Activated CD4-positive, alpha-beta T cell treated with anti-CD3 and anti-CD28 coated beads, Interleukin-2, amount 50 U/mL, for 1 hour (primary cell): ENCODE results near the gene CYP2R1.
A peak's percentile ranks its signal among the peaks of the same experiment; 100 is the strongest.

Source experiments
- DNase-seq: peaks from one replicate; pipeline ENCODE4 v3.0.0-alpha.2; 2020

The CYP2R1 gene, protein sequence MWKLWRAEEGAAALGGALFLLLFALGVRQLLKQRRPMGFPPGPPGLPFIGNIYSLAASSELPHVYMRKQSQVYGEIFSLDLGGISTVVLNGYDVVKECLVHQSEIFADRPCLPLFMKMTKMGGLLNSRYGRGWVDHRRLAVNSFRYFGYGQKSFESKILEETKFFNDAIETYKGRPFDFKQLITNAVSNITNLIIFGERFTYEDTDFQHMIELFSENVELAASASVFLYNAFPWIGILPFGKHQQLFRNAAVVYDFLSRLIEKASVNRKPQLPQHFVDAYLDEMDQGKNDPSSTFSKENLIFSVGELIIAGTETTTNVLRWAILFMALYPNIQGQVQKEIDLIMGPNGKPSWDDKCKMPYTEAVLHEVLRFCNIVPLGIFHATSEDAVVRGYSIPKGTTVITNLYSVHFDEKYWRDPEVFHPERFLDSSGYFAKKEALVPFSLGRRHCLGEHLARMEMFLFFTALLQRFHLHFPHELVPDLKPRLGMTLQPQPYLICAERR

DNA sequence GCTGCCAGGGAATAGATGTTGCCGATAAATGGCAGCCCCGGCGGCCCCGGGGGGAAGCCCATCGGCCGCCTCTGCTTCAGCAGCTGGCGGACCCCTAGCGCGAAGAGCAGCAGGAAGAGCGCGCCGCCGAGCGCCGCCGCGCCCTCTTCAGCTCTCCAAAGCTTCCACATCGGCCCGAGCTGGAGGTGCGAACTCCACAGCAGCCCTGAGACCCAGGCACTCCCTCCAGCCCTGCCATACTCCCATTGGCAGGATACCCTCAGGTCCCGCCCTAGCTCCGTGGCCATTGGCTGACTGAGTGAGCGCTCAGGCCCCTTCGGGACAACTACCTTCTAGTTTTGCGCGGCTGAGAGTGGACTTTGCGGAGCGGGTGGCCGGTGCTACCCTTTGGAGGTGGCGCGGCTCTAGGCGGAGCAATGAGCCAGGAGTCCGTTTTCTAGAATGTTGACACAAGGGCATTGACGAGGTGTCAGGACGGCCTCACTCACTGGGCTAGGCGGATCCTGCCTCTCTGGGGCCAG lies at the start of gene CYP2R1:
Gene CYP2R1, minus strand, starts transcription at position 196 of the 521 bp plus-strand sequence. Its CDS starts 26 bp downstream, at position 170.
- DNase-seq: peak; percentile 88

DNA sequence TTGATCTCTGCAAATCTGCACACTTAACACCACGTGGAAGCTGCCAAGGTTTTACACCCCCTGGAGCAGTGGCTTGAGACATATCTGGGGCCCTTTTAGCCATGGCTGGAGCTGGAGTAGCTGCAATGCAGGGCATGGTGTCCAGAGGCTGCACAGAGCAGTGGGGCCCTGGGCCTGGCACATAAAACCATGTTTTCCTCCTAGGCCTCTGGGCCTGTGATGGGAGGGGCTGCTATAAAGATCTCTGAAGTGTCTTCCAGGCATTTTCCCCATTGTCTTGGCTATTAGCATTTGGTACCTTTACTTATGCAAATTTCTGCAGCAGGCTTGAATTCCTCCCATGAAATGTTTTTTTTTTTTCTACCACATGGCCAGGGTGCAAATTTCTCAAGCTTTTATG lies 46.9 kb upstream of the CYP2R1 start:
- no peak for DNase-seq

DNA sequence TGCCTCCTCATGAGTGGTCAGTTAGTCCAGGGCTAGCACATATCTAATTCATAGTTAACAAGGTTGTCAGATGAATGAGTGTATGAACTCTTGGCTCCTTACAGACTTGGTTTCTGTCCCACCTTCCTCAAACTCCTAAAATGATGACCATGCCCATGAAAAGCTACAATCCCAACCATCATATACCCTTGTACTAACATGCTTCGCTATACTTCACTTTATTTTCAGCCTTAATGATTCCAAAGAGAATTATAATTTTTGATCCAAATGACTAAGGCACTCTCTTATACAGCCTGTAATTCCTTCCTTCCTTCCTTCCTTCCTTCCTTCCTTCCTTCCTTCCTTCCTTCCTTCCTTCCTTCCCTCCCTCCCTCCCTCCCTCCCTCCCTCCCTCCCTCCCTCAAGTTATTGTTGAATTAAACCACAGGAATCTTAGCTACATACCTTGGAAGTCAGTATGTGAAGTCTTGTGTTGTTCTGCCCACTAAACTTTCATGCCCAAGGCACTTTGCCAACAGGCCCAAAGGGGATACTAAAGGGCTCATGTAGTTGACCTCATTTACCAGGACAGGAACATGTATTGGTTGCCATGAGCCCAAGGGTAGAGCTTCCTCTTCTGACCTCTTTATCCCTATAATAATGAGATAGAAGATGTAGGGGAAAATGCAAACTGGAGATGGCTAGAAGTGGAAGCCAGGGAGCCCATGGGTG lies 42.8 kb upstream of the CYP2R1 start:
- no peak for DNase-seq

DNA sequence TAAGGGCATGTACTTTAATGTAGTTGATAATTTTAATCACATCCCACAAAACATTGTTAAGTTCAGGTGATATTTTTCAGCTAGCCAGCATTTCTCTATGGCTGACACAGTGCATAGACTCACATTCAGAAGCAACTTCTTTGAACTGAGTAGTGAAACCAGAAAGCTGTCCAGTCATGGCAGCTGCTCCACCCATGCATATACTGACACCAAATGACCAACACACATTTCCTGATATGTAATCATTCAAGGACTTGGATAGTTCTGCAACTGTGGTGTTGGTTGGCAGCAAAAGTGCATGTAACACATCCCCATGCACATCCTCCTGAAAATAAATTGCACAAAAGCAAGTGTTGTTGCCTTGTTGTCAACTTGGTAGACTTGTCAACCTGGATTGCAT lies 40.4 kb upstream of the CYP2R1 start:
- no peak for DNase-seq

DNA sequence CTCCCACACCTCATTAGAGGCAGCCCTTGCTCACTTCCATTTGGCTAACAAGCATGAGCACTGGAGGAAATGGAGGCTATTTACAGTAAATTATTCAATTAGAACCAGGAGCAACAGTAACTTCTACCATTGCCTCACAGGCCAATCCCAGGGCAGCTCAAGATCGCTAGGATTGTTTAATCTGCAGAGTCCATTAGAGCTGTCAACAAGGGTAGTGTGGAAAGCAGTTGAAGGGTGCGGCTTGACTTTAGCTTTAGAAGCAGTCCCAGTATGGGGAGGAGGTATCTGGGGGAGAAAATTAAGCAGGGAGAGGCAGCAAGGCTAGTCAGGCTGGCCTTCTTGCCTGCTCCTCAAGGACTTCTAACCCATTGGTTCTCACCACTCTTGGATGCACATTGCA lies 38.3 kb upstream of the CYP2R1 start:
- no peak for DNase-seq

DNA sequence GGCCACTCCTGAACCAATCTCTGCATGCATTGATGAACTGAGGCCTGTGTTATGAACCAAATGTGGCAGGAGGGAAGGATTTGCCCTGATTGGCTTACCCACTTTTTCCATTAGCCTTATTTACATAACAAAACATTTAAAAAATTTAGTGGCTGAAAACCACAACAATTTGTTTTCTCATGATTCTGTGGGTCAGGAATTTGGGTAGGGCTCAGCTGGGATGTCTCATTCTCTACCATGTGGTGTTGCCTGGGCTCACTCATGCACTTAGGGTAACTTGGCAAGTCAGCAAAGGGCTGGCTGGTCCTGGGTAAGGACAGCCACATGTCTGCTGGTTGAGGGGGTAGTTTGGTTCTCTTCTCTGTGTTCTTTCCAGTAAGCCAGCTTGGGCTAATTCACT lies 35.1 kb upstream of the CYP2R1 start:
- DNase-seq: no peak

DNA sequence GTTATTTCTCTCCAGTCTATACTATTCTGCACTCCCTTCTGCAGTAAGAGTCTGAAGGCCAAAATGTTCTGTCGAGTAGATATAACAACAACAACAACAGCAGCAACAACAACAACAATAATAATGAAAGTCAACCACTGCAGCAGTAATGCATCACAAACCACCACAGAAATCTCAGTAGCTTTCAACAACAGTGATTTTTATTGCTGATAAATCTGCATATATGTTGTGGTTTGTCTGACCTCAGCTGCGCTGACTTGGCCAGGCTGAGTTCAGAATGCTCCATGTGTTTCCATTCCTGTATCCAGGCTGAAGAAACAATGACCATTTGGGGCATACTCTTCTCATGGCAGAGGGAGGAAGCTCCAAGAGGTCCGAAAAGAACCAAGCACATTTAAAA lies 32.3 kb upstream of the CYP2R1 start:
- DNase-seq: no peak

DNA sequence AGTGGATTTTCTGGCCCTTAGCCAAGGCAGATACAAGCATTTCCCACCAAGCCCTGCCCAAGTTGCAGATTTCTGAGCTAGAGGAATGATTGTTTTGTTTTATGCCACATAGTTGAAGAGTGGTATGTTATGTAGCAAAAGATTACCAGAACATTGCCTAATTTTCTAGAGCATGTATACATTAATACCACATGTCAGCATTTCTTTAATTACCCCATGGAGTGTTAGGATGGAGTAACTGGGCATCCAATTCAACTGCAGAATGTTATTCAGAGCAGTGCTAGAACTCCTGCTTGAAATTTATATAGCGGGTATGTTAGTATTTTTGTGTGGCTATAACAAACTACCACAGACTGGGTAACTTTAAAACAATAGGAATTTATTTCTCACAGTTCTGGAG lies 24.4 kb upstream of the CYP2R1 start:
- DNase-seq: no peak

DNA sequence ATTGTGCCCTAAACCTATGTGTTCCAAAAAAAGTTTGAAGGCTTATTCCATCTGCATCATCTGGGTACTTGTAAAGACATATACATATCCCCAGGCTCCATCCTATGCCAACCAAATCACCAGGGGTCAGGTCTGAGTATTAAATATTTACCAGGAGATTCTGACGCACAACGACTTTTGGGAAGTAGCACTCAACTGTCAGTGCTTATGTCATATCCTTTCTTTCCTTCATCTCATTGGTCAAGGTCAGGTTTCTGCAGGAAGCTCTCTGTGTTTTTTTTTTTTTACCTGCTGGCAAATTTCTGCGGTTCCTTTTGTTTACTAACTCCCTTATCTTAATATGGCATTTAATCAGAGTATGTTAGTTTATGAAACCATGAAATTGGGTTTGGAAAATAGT lies 22.5 kb upstream of the CYP2R1 start:
- no peak for DNase-seq

DNA sequence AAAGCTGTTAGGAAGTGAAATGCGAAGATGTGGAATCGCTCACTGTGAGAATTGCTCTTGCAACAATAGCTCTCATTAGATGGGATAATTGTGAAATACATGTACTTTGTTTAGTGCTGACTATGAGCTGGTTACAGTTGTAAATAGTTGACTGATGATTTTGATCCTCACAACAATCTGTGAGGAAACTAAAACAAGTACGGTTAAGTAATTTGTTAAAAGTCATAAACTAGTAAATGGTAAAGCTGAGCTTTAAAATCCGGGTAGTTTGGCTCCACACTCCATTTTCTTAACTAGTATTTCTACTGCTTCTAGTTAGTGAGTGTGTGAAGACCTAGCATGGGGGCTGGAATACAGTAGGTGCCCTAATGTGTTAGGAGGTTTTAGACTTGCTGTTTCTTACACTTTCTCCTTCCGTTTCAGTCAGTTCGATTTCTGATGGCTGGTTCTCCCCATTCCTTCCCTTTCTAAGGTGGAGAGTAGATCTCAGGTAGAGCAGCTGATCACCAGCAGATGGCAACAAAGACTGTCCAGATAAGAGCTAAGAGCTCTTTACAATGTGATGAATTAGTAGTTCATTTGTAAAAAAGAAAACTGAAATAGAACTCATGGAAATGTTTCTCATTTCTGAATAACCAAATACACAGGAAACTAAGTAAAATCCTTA lies 16.3 kb upstream of the CYP2R1 start:
- no peak for DNase-seq

DNA sequence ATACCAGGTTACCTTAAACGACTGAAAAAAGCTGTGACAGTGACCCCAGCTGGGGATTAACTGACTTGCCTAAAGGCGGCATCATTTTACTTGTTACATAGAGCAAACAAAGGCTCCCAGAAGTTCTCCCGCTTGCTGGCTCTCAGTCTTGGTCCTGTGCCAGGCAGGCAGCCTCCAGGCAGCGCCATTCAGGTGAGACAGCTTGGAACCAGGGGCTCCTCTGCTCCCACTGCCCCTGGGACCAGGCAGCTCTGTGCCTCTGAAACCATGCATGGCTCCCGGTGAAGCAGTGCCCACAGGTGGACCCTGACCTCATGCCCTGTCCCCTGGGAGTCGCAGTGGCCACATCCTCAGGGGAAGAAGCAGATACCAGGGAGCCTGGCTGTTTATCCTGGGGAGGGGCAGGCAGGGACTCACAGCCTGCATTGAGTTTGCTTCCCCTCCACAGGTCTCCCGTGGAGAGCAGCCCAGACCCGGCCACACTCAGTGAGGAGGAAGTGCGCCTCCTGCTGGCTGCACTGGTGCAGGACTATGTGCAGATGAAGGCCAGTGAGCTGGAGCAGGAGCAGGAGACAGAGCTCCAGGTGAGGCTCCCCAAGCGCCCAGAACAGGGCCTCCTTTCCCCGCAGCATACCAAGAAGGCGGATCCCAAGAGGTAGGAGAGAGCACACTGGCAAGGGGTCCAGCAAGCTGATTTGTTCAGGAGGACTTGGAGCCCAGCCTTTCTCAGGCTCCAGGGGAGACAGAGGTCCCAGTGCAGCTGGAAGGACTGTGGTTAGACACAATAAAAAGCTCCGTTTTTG lies 15.6 kb upstream of the CYP2R1 start:
- peak; percentile 88 for DNase-seq

DNA sequence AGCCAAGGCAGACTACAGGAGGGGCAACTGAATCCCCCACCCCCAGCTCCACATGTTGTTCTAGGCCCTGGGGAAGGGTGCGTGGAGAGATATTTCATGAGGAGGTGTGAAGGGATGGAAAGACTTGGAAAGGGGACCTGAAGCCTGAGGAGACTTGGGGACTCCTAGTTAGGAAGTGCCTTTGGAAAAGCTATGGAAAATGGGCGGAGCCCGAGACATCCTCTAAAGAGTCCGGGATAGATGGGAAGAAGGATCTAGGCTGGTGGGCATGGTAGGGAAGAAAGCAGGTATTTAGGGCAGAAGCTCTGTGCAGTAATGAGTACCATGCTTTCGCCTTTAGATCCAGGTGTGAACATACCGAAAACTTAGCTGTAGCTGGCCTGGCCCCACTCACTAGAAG lies 15.0 kb upstream of the CYP2R1 start:
- DNase-seq: no peak

DNA sequence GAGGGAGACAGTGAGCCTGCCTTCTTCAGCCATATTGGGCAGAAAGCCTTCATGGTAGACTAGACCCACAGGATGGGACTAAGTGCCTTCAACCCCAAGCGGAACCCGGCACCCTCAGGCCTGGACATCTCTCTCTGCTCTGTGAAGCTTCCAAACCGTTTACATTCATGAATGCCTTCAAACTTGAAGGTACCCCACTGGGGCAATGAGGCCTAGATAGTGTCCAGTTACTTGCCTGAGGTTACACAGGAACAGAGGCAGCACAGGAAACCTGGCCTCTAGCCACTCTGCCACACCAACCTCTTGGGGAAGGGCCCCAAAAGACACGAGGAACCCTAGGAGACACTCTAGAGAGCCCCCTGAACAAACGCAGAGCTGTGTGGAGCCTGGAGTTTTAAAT lies 14.5 kb upstream of the CYP2R1 start:
- no peak for DNase-seq

DNA sequence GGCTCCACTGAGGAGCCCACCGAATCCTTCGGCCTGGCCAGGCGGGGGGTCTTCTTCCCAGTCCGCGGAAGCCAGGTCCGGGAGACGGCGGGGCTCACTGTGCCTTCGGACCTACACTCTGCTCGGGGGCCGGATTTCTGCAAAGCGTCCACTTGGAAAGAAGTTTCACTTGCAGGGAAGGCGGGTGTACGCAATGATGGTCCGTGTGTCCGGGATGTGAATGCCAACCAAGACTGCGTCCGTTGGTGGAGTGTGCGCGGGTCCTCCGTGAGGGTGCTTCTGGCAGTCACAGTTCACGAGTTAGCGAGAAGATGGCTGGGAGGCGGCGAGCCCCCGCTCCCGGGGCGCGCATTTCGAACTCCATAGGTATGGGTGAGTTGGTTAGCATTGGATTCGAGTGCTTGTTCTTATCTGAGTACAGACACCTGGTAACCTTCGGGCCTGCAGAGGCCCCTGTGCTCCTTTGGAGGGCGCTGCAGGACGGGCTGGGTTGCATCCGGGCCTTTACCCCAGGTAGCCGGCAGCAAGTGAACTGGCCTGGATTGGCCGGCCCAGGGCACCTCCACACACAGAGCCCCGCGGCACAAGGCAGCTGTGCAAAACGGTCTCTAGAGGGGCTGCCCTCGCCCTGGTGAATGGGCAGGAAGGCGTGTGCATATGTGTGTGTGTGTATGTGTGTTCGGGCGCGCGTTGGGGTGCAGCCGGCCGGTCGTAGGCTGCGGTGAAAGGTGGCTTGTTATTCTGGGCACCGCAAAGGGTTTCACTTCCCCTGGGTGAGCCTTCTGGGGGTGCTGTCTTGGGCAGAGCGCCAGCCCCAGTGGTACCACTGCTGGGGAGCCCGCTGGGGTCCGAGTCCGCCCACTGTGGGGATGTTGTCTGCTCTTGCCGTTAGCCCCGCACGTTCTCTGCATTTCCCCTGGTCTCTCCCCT lies 13.3 kb upstream of the CYP2R1 start:
- peak; percentile 72 for DNase-seq

DNA sequence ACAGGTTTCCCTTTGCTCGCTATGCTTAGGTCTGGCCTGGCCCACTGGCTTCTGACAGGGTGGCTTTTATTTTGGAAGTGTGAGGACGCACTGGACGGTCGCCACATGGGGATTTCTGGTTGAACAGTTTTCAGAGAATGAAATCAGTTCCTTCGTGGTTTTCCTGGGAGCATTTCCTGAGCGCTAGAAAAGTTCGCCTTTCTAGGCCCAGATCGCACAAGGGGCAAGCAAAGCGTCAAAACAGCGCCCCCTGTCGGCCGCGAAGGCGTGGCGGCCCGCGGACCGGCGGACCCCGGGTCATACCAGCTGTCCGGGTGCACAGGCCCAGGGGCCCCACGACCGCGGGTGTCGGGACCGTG lies 12.7 kb upstream of the CYP2R1 start:
- DNase-seq: peak; percentile 83

DNA sequence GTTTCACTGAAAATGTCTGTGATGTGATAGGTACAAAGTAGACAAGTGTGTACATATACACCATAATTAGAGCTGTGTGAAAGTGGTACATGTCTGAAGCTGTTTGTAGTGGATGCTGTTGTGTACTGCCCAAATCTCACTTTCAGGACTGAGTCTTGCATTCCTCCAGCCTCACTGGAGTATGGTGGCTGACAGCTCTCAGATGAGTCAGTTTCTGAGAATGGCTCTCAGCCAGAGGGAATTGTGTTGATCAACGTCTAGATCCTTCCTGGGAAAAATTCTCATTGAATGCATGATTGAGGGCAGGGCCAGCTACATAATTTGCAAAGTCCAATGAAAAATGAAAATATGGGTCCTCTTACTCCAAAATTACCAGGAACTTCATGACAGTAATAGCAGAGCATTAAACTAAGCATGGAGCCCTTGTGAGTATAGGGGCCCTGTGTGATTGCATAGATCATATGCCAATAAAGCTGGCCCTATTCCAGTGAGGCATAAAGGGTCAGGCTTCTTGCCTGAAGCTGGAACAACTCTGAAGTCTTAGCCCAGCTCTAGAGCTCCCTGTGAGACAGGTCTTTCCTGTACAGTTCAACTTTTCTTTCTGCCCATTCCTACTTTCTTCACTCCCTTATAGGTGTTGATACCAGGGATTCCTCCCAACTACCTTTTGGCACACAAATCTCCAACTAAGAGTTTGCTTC lies 10.8 kb upstream of the CYP2R1 start:
- no peak for DNase-seq

DNA sequence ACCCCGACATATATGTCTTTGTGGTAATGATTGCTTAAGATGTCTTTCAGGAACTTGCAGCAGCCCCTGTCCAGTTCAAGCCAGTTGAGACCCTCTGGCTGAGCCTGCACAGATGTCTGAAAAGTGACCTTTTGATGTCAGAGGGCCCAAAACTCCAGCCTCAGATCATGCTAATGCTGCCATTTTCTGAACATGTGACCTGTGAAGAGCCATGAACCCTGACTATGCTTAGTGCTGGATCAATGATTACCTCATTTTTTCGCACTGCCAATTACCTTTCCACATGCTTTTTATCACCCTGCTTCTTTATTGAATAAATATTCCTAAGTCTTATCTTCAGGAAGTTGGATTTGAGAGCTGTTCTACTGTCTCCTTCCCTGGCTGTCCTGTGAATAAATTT lies 6.9 kb upstream of the CYP2R1 start:
- DNase-seq: no peak

DNA sequence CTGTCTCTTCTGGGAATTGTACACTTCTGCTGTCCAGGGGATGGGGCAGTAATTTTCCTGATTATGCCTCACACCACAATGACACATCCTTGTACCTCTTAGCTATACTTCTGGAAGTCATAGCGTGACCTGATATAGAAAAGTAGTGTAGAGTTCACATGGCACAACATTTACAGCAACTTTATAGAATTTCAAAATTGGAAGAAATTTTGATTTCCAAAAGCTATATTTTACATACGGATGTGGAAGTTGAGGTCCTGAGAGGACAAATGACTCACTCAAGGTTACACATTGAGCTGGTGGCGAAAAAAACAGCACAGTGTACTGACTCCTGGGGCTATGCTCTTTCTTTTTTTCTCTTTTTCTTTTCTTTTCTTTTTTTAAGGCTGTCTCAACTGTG lies 6.3 kb upstream of the CYP2R1 start:
- DNase-seq: no peak

DNA sequence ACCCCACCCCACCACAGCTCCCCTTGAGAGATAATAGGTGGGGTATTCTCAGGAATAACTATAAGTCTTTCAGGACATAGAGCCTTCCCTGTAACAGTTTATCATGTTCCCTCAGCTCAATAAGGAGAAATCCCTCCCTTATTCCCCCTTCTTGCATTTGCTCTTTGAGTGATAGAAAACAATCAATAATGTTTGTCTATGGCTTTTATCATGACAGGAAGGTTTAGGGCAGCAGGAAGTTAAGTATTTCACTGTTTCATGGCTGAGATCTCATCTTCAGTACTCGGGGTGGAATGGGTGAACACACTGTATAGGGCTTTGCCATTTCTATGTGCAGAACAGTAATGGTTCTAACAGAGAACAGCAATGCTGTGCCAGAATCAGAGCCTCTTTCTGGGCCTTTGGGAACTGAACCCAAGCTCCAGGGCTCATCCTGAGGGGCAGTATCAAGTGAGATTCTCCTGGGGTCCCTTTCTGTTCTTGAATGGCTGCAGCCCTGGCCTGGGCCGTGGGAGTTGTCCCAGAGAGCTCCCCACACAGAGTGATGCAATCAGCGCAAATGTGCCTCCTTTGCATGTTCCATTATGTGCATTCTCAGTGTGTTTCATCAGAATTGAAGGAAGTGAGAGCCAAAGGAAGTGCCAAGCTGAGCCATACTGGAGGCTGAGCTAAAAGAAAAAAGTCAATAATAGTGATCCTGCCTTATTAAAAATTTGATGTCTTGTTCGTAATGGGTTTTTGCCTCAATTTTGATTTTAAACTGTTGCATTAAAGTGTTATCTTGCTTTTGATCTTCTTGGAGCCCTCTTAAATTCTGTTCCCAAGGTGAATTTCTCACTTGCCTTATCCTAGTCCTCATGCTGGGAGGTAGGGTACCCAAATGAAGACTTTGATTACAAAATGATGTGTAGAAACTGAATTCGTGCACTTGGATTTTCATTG lies 2.9 kb upstream of the CYP2R1 start:
- no peak for DNase-seq

DNA sequence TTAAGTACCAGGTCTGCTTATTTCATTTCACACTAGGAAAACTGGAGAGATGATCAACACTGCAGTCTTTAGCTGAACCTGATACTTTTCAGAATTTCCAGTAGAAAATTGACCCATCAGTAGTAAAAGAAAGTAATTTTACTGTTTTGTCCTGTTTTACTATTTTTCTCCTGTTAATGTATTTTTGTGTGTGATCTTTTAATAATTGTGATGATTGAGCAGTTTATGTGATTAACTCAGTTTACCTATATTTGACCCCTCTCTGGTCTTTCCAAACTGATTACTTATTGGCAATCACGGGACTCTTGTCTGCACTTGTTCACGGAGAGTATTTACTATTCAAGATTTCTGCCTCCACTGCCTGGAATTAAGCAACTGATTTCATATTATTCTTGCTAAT lies 546 bp upstream of the CYP2R1 start:
- DNase-seq: no peak
